SK-N-SH treated with all-trans-retinoic acid at 6 μM for 48 hours (cell line): ENCODE measurements around the gene COL6A3.

Experiments
- ATAC-seq: fragments of 200-7000 bp; cut with Tn5 transposase; 3 replicates; pipeline ENCODE4 v1.9.1; 2020; ENCODE audit warnings: mild to moderate bottlenecking, moderate library complexity
- ARNTL ChIP-seq: fragments of 450-650 bp; formaldehyde crosslinking; IDR thresholded peaks from 2 replicates; pipeline ENCODE4 v1.5.0; 2020; ENCODE audit warnings: low read depth, mild to moderate bottlenecking, moderate library complexity, borderline replicate concordance
- CSDC2 ChIP-seq: fragments of 250-450 bp; sonication (Bioruptor Pico); IDR thresholded peaks from 2 replicates; pipeline ENCODE4 v1.5.0; 2020; ENCODE audit warnings: mild to moderate bottlenecking, moderate library complexity
- ESRRG ChIP-seq: fragments of 250-450 bp; sonication (Bioruptor Pico); IDR thresholded peaks from 2 replicates; pipeline ENCODE4 v1.6.1; 2021; ENCODE audit warnings: mild to moderate bottlenecking
- GLIS3 ChIP-seq: fragments of 250-450 bp; sonication (Bioruptor Pico); IDR thresholded peaks from 2 replicates; pipeline ENCODE4 v1.5.0; 2020; ENCODE audit warnings: mild to moderate bottlenecking, moderate library complexity
- ISL1 ChIP-seq: fragments of 250-450 bp; sonication (Bioruptor Pico); IDR thresholded peaks from 2 replicates; pipeline ENCODE4 v2.1.2; 2022; ENCODE audit warnings: mild to moderate bottlenecking, moderate library complexity
- OSR1 ChIP-seq: fragments of 250-450 bp; sonication (Bioruptor Pico); IDR thresholded peaks from 2 replicates; pipeline ENCODE4 v1.8.0; 2022; ENCODE audit warnings: moderate library complexity, mild to moderate bottlenecking, inconsistent platforms
- PPARA ChIP-seq: fragments of 250-450 bp; sonication (Bioruptor Pico); IDR thresholded peaks from 2 replicates; pipeline ENCODE4 v1.5.0; 2020; ENCODE audit warnings: mild to moderate bottlenecking, borderline replicate concordance
- RARB ChIP-seq: fragments of 250-450 bp; sonication (Bioruptor Pico); IDR thresholded peaks from 2 replicates; pipeline ENCODE4 v1.8.0; 2021; ENCODE audit warnings: mild to moderate bottlenecking, moderate library complexity
- SNAI2 ChIP-seq: fragments of 250-450 bp; sonication (Bioruptor Pico); IDR thresholded peaks from 2 replicates; pipeline ENCODE4 v1.5.0; 2020; ENCODE audit warnings: mild to moderate bottlenecking, moderate library complexity
- TCF4 ChIP-seq: fragments of 250-450 bp; sonication (Bioruptor Pico); IDR thresholded peaks from 2 replicates; pipeline ENCODE4 v1.8.0; 2021; ENCODE audit warnings: mild to moderate bottlenecking, moderate library complexity, borderline replicate concordance
- ZC3H10 ChIP-seq: fragments of 250-450 bp; sonication (Bioruptor Pico); IDR thresholded peaks from 2 replicates; pipeline ENCODE4 v1.5.1; 2021; ENCODE audit warnings: mild to moderate bottlenecking, moderate library complexity
- ZFP3 ChIP-seq: fragments of 250-450 bp; sonication (Bioruptor Pico); IDR thresholded peaks from 2 replicates; pipeline ENCODE4 v1.5.0; 2020; ENCODE audit warnings: mild to moderate bottlenecking, moderate library complexity
- ZNF70 ChIP-seq: fragments of 450-650 bp; formaldehyde crosslinking; IDR thresholded peaks from 2 replicates; pipeline ENCODE4 v1.5.0; 2020; ENCODE audit warnings: mild to moderate bottlenecking, moderate library complexity
- TF ChIP-seq, protein P1 (sequence below): fragments of 250-450 bp; sonication (Bioruptor Pico); IDR thresholded peaks from 2 replicates; pipeline ENCODE4 v1.5.1; 2020; ENCODE audit warnings: low read depth, mild to moderate bottlenecking, moderate library complexity
- TF ChIP-seq, protein P2 (sequence below): fragments of 250-450 bp; sonication (Bioruptor Pico); IDR thresholded peaks from 2 replicates; pipeline ENCODE4 v1.5.1; 2021; ENCODE audit warnings: mild to moderate bottlenecking, moderate library complexity
- TF ChIP-seq, protein P3 (sequence below): fragments of 250-450 bp; sonication (Bioruptor Pico); IDR thresholded peaks from 2 replicates; pipeline ENCODE4 v1.8.0; 2021; ENCODE audit warnings: low read depth, mild to moderate bottlenecking, moderate library complexity, borderline replicate concordance
- TF ChIP-seq, protein P4 (sequence below): fragments of 250-450 bp; sonication (Bioruptor Pico); IDR thresholded peaks from 2 replicates; pipeline ENCODE4 v1.8.0; 2020; ENCODE audit warnings: mild to moderate bottlenecking, moderate library complexity, borderline replicate concordance

Gene COL6A3

DNA sequence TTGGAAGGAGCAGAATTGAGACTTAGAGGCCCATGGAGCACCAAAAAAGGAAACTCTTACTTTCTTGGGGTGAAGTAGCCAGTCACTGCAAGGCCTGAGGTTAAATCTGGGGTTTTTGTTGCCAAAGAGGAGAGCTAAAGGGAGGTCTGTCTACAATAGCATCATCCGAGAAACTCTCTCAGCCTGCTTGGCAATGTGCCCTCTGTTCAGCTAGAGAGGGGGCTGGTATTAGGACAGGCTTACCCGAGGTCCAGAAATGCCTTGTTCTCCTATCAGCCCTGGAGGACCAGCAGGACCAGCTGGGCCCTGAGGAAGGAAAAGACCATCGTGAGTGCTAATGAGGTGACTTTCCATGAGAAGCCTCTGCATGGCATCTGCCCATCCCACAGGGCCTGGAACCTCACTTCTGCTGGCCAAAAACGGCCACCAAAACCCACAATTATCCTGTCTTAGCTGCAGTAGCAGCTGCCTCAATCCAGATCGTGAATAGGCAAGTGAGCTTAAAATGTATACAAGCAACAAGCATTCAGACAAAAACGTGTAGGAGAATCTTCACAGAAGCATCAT is 61.6 kb downstream of the COL6A3 start (continued):
- no peak for TF ChIP-seq ARNTL
- TF ChIP-seq ZFP3 (CRISPR knock-in tag) = no peak
- no peak for TF ChIP-seq GLIS3 (CRISPR knock-in tag)
- TF ChIP-seq PPARA = no peak
- no peak for TF ChIP-seq ISL1
- TF ChIP-seq, protein P1, sequence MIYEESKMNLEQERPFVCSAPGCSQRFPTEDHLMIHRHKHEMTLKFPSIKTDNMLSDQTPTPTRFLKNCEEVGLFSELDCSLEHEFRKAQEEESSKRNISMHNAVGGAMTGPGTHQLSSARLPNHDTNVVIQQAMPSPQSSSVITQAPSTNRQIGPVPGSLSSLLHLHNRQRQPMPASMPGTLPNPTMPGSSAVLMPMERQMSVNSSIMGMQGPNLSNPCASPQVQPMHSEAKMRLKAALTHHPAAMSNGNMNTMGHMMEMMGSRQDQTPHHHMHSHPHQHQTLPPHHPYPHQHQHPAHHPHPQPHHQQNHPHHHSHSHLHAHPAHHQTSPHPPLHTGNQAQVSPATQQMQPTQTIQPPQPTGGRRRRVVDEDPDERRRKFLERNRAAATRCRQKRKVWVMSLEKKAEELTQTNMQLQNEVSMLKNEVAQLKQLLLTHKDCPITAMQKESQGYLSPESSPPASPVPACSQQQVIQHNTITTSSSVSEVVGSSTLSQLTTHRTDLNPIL = no peak
- TF ChIP-seq, protein P2, sequence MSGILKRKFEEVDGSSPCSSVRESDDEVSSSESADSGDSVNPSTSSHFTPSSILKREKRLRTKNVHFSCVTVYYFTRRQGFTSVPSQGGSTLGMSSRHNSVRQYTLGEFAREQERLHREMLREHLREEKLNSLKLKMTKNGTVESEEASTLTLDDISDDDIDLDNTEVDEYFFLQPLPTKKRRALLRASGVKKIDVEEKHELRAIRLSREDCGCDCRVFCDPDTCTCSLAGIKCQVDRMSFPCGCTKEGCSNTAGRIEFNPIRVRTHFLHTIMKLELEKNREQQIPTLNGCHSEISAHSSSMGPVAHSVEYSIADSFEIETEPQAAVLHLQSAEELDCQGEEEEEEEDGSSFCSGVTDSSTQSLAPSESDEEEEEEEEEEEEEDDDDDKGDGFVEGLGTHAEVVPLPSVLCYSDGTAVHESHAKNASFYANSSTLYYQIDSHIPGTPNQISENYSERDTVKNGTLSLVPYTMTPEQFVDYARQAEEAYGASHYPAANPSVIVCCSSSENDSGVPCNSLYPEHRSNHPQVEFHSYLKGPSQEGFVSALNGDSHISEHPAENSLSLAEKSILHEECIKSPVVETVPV = no peak
- TF ChIP-seq ZC3H10 = no peak
- no peak for TF ChIP-seq SNAI2
- TF ChIP-seq, all 23 proteins: peak for 0

DNA sequence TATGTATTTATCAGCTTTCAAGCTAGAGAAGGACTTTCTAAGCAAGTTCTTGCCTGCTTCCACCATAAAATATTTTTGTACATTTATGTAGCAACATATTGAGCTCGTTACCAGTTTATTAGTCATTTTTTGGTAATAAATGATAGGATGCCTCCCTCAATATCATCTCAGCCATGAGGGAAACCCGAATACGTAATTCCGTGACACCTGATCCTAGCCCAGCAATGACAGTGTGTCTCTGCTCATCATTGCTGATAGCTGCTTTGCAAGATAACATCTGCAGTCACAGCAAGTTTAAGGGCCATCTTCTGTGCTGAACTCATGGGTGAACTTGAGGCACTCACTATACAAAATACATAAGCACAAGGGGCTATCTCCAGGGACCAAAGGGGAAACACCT is 62.2 kb downstream of the COL6A3 start:
- TF ChIP-seq ZNF70 (CRISPR knock-in tag) = no peak
- TF ChIP-seq RARB = no peak
- TF ChIP-seq PPARA = no peak
- TF ChIP-seq TCF4 (CRISPR knock-in tag) = no peak
- TF ChIP-seq, protein P3, sequence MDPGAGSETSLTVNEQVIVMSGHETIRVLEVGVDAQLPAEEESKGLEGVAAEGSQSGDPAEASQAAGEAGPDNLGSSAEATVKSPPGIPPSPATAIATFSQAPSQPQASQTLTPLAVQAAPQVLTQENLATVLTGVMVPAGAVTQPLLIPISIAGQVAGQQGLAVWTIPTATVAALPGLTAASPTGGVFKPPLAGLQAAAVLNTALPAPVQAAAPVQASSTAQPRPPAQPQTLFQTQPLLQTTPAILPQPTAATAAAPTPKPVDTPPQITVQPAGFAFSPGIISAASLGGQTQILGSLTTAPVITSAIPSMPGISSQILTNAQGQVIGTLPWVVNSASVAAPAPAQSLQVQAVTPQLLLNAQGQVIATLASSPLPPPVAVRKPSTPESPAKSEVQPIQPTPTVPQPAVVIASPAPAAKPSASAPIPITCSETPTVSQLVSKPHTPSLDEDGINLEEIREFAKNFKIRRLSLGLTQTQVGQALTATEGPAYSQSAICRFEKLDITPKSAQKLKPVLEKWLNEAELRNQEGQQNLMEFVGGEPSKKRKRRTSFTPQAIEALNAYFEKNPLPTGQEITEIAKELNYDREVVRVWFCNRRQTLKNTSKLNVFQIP (CRISPR knock-in tag) = no peak
- TF ChIP-seq CSDC2 = no peak
- no peak for TF ChIP-seq ARNTL
- no peak for TF ChIP-seq ESRRG
- TF ChIP-seq, protein P4, sequence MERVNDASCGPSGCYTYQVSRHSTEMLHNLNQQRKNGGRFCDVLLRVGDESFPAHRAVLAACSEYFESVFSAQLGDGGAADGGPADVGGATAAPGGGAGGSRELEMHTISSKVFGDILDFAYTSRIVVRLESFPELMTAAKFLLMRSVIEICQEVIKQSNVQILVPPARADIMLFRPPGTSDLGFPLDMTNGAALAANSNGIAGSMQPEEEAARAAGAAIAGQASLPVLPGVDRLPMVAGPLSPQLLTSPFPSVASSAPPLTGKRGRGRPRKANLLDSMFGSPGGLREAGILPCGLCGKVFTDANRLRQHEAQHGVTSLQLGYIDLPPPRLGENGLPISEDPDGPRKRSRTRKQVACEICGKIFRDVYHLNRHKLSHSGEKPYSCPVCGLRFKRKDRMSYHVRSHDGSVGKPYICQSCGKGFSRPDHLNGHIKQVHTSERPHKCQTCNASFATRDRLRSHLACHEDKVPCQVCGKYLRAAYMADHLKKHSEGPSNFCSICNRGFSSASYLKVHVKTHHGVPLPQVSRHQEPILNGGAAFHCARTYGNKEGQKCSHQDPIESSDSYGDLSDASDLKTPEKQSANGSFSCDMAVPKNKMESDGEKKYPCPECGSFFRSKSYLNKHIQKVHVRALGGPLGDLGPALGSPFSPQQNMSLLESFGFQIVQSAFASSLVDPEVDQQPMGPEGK (CRISPR knock-in tag) = no peak
- TF ChIP-seq, protein P2 = no peak
- TF ChIP-seq ZC3H10 = no peak
- TF ChIP-seq, all 23 proteins: peak for 0
- peak; percentile 56 for ATAC-seq

DNA sequence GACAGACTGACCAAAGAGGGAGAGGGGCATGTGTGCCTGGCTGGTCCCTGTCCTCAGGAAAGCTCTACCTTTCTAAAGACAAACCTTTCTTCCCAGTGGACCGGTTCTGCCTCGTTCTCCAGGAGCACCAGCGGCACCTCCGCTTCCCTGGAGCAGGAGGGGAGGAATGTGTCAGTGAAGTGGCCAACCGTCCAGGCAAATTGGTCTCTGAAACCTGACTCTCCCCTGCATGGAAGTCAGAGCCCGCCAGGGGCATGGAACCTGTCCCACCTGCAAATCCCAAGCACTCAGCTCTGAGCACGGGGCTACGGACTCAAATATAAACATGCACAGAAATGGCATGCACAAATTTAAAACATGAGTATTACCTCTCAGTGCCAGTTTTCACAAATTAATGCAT is 62.9 kb downstream of the COL6A3 start:
- TF ChIP-seq CSDC2 (no peak), ARNTL (no peak)
- no peak for ATAC-seq

DNA sequence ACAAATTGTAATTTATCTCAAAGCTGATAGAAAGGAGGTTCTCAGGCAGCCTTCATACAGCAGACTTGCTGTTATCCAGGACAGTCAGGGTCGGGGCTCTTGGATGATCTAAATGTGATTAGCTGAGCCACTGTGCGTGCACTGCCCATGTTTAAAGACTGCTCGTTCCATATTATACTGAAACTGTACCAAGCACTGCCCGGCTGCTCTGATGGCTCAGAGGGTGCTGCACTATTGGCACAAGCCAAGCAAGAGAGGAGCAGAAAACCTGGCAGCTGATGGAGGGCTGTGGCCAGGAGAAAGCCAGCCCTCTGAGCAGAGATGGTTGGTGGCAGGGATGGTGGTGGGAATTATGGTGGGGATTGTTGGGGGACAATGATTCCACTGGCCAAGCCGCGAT is 63.4 kb downstream of the COL6A3 start:
- no peak for ATAC-seq
- TF ChIP-seq OSR1 (CRISPR knock-in tag) = no peak
- TF ChIP-seq, protein P2 = no peak
- TF ChIP-seq, protein P4 (CRISPR knock-in tag) = no peak
